Effector CD4-positive, alpha-beta T cell (primary cell): Measurements from ENCODE around the gene NIM1K.
"Not testable (repeated sequence)": the region's sequence is repeated elsewhere in the genome, so short reads cannot be mapped to it uniquely, and the experiment has no call there.

Experiments used
- DNase-seq: peaks from one replicate; pipeline ENCODE4 v3.0.0-alpha.2; 2020

Gene NIM1K

DNA sequence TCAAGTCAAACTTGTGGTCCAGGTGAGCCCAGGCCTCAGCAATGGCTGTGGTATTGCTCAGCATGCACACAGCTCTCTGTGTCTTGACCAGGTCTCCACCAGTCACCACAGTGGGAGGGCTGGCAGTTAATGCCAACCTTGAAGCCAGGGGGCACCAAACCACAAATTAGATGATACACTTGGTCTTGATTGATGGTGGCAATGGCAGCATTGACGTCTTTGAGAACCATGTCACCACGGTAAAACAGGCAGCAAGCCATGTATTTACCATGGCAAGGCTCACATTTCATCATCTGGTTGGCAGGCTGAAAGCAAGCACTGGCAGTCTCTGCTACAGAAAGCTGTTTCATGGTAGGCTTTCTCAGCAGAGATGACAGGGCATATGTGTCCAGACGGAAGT lies 40.0 kb downstream of the NIM1K start:
- DNase-seq = no peak

DNA sequence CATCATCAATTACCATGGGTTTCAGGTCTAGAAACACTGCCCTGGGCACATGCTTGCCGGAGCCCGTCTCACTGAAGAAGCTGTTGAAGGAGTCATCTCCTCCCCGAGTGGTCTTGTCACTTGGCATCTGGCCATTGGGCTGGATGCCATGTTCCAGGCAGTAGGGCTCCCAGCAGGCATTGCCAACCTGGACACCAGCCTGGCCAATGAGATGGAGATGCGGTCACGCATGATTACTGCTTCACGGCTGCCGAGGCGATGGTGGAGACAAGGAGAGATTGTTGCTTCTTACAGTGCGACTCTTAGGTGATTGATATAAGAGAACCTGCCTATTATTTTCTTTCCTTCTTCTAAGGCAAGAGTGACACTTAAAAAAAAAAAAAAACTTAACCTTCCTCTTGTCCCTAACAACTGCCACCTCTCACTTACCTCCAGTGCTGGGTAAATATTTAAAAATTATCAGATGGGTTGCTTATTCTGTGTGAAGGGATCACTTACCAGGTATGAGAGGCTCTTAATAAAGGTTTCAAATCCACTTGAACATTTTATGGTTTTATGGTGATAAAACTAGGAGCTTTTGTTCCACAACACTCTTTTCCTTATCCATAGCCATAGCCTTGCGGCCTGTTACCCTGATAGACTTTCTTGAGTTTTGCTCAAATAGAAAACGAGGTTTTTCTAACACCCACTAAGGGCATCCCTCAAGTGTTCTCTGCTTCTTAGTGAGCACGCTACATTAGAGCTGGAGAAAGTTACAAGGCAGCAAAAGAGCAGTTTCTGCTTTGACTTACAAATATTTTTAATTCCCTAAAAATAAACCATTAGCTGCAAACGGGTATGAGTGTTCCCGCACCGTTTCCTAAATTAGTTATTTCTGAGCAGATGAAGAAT lies 41.2 kb downstream of the NIM1K start:
- DNase-seq = no peak

DNA sequence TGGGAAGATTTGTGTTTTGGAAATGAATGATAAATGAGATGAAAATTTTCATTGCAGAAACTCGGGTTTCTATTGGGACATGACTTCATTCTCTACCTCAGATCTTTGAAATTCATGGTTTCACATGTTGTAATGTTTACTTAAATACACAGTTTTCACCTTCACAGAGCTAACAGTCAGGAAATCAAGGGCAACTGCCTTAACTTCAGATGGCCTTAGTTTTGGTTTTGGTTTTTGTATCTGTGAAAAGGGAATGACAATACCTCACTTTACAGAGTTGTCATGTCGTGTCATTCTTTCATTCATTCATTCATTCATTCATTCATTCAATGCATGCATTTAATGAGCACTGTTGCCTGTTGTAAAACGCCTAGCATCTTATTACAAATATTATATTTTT lies 41.9 kb downstream of the NIM1K start:
- no peak for DNase-seq

DNA sequence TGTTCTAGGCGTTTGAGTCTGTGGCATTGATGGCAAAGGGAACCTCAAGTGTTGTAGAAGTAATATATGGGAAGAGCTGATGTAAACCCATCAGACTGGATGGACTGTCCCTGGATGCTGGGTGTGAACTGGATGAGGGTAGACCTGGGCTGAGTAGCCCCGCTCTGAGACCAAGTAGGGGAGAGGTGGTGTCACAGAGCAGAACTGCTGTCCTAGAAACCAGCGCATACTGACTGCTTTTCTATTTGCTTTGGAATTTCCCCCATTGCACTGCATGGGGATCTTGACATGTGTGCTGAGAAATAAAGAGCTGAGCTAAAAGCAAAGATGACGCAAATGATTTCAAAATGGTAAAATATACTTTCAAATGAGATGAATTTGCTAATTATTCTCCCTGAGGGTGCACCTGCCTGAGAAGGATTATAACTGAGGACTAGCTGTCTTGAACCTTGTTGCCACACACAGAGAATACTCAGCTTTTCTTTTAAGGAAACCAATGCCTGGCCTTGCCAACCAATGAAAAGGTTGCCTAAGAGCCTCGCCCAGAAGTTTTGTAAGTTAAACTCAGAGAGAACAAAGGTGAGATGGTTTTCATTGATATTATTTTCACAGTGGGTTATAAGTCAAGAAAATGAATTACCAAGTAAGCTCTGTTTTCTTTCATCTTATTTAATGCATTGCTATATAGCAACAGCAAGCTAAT lies 44.8 kb downstream of the NIM1K start:
- no peak for DNase-seq

DNA sequence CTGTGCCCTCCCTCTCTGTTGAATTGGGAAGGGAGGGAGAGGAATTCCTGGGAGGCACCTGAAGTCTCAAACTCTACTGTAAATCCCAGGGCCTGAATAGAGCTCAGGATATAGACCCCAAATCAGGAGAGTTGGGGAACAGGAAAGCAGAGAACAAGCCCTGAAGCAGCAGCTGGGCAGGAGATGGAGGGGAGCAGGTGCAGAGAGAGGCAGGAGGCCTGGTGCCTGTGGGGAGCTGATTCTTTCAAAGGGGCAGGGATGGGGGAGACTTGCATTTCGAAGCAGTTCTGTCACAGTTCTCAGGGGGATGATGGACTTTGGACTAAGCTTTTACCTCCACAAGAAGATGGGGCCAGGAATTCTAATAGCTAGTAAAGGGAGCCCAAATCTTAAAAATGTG lies 50.2 kb downstream of the NIM1K start:
- DNase-seq = no peak

DNA sequence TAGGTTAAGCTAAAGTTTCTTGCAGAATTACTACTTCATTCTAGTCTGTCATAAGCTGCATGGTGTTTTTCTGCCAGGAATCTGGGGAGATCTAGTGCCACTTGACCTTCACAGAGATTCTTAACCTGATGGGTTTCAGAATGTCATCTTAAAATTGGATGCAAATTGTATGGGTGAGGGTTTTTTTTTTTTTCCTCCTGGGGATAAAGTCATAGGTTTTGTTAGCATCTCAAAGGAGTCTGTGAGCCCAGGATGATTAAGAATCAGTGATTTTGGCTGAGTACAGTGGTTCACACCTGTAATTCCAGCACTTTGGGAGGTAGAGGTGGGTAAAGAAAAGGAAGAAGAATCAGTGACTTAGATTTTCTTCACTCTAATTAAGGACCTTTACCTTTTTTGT lies 51.2 kb downstream of the NIM1K start:
- DNase-seq = no peak

DNA sequence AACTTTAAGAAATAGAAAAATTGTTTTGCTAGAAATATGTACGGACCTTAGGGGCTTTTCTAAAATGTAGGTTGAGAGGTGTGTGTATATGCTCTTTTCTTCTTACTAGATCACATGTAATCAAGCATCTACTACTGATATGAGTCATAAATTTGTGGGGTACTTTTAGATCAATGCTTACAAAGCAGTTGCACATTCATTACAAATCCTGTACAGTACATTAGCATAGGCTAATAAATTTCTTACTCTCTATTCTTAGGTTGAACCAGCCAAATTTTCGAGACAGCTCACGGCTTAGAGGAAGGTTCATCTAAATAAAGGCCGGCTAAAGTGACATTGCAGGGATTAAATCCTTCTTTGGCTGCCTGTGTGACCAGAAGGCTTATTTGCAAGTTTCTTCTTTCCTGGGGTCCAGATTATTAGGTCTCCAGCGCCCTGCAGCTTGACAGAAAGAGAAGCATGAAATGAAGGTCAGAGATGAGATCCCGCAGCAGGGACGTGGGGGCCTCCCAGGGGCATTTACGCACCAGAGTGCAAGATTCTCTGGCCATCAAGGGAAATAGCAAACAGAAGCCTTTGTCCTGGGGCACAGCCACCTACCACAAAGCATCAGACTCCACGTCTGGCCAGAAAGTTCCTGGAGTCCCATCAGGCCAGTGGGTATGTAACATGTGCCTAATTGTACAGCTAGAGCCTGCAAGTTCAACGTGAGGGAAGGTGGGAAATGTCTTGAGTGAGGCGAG lies 53.0 kb downstream of the NIM1K start:
- DNase-seq = no peak

DNA sequence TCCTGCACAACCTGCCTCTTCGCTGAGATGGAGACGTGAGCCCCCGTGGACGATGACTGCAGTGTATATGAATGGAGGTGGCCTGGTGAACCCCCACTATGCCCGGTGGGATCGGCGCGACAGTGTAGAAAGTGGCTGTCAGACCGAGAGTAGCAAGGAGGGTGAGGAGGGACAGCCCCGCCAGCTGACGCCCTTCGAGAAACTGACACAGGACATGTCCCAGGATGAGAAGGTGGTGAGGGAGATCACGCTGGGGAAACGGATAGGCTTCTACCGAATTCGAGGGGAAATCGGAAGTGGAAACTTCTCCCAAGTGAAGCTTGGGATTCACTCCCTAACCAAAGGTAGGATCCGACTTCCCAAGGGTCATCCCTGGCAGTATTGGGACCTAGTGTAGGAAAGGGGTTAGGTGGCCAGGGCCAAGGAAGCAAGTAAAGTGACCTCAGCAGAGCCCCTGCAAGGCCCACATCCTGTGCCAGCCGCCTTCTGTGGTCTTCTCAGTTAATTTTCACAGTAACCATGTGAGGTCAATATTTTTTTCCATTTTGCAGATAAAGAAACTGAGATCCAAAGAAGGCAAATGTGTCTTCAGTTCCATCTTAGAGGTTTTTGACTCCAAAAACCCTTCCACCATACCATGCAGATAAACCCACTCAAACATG lies 53.8 kb downstream of the NIM1K start:
- DNase-seq = no peak

DNA sequence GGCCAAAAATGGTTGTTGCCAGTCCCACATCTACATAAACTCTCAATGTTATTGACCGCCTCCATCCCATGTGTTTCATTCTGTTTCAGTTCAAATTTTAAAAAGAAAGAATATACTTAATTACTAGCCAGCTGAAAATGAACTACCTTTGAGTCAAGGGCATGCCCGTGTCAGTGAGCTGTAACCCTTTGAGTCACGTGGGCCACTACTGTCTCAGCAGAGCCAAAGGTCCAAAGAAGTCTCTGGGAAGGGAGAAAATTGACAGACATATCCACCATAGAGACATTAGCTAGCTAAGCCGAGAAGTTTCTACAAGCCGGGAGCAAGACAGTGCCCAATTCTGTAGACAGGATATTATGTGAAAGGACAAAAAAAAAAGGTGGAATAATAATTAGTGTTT lies 59.7 kb downstream of the NIM1K start:
- no peak for DNase-seq

DNA sequence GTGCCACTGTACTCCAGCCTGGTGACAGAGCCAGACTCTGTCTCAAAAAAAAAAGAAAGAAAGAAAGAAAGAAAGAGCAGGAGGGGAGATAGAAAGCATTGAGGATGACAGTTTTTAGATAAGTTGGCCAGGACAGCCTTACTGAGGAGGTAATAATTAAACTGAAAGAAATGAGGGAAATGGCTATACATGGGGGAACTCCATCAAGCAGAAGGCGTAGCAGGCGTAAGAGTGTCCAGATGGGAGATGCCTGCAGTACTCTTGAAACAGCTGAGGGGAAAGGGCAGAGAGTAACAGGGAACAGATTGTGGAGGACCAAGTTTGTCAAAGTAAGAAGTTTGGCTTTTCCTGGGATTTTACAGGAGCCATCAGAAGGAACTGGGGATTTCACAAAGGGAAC lies 63.7 kb downstream of the NIM1K start:
- DNase-seq = no peak

DNA sequence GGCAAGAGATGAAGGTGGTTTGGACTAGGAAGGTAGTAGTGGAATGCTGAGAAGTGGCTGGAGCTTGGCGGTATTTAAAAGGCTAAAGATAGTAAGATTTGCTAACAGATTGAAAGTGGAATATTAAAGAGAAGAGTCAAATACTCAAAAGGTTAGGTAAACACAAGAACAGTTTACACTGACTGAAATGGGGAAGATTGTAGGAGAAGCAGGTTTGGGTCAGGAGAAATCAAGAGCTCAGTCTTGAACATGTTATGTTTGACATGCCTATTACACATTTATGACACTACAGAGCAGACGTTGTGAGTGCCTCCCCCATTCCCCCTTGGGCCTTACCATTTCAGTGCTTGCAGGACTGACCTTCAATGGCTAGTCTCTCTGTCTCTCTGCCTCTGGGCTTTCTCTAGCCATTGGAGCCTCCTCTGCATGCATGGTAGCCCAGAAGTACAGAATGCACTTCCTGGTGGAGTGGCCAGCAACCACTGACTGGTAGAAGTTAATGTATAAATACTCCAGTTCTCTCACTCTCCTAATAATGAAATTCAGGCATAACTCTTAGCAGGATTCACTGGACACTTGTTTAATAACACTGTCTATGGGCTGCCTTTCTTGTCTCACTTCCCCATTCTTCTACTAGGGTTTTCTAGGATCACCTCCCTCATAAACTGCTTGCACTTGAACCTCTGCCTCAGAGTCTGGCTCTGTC lies 64.4 kb downstream of the NIM1K start:
- no peak for DNase-seq

DNA sequence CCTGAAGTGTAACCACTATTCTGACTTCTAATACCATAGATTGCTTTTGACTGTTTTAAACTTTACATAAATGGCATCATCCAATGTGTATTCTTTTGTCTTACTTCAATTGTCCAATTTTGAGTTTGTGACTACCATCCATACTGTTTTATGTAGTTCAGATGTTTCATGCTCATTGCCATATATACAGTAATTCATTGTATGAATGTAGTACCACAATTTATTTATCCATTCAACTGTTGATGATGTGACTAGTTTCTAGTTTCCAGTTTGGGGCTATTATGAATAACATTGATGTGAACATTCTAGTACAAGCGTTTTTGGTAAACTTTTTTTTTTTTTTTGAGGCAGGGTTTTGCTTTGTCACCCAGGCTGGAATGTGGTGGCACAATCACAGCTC lies 66.1 kb downstream of the NIM1K start:
- no peak for DNase-seq

DNA sequence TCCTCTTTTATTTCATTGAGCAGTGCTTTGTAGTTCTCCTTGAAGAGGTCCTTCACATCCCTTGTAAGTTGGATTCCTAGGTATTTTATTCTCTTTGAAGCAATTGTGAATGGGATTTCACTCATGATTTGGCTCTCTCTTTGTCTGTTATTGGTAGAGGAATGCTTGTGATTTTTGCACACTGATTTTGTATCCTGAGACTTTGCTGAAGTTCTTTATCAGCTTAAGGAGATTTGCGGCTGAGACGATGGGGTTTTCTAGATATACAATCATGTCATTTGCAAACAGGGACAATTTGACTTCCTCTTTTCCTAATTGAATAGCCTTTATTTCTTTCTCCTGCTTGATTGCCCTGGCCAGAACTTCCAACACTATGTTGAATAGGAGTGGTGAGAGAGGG lies 70.2 kb downstream of the NIM1K start:
- DNase-seq = not testable (repeated sequence)

DNA sequence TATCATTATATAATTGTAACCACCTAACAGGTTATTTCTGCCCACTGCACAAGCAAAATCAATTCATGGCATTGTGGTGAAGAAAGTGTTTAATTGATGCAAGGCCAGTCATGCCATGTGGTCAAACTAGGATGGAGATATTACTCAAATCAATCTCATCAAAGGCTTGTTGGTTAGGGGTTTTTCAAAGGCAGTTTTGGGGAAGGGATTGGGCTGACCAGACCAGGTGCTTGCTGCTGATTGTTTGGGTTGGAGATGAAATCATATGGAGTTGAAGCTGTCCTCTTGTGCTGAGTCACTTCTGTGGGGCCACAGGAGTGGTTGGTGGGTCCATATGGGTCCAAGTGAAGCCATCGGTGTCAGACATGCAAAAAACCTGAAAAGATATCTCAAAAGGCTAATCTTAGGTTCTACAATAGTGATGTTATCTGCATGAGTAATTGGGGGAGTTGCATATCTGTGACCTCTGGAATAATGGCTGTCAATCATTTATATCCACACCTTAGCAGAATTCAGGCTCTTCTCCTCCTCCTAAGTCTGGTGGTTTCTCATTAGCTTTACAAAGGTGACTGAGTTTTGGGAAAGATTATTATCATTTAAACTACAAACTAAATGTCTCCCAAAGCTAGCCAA lies 76.3 kb downstream of the NIM1K start:
- DNase-seq = no peak

DNA sequence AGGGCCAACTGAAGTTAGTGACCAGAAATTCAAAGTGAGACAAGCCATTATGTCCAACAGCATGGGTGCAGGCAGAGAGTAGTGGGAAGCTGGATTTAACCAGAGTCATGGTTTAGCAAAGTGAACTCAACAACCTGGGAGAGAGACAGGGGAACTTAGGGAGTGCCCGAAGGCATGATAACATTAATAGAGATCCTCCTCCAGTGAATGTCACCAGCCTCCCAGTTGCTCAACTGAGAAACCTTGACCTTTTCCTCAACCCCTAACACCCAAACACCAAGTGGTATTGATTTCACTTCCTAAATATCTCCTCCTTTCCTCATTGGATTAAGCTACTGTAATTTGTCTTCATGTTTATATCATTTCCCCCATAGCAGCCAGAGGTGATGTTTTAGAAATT lies 78.6 kb downstream of the NIM1K start:
- DNase-seq = no peak

DNA sequence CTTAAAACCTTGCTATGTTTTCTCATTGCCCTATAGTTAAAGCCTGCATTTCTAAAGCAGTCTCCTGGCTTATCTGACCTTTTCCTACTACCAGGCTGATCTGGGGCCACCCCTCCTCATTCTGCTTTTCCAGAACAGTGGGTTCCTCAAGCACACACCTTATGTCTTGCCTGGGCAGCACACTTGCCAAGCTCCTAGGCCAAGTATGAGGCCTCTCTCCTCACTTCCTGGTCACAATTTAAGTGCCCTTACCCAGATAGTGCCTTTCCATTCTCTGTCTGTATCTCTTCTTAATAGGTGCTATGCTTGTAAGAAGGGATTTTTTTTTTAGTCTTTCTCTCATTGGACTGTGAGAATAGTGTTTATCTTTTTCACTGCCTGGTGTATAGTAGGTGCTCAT lies 81.5 kb downstream of the NIM1K start:
- no peak for DNase-seq

DNA sequence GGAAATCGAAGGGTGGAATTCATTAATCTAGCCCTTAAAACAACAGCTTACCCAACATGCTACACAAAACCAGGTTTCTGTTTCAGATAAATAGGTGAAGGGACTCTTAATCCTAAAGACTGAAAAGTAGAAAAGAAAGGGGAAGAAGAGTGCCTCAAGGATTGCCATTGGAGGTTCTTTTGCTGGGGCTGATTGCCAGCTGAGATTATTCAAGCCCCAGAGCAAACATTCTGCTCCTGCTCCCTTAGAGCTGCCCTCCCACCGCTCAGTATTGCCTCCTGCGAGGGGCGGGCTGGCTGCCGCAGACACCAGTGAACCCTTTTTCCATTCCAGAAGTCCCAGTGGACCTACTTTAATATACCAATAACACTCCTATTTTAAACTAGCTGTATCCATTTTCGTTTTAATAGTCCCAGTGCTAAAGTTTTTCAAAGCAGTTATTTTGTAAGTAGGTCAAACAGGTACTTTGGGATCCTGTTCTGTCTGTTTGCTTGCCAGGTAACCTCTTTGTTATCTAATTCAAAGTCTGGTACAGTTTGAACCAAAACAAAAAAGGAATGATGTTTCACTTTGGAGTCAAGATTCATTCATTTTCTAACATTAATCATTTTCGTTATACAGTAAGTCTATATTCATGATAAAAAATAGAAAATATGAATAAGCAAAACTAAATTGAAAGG lies 82.5 kb downstream of the NIM1K start:
- no peak for DNase-seq

DNA sequence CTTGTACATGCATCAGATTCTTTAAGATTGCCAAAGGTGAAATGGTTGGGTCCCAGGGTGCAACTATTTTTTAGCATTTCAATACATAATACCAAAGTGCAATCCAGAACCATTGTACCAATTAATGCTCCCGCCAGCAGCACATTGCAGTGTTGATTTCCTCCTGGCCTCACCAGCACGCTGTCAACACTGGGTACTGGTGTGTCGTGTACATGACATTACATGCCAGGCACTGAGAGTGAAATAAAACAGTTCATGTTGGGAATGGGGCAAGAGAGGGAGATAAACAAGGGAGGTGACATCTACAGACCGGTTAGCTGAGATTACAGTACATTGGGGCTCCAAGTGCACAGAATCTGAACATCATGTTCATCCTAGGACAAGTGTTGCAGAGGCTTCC lies 83.4 kb downstream of the NIM1K start:
- DNase-seq = no peak

DNA sequence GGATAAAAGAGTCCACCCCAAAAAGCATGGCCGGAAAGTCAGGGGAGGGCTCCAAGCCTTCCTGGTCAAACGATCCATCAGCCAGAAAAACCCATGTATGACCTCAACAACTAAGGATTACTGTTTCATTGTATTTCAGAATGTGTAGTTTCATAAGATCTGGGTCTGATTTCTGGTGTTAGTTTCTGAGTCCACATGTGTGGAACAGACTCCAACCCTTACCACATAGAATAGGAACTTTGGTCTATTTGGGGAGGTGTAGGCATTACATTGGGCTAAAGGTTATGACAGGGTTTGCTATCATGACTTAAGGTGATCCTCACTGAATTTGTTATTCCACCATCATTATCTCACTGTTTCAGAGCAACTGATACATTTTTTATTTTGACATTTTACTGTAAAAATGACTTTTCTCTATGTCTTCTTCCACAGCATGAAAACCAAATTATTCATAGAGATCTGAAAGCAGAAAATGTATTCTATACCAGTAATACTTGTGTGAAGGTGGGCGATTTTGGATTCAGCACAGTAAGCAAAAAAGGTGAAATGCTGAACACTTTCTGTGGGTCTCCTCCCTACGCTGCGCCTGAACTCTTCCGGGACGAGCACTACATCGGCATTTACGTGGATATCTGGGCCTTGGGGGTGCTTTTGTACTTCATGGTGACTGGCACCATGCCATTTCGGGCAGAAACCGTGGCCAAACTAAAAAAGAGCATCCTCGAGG lies 87.7 kb downstream of the NIM1K start:
- no peak for DNase-seq

DNA sequence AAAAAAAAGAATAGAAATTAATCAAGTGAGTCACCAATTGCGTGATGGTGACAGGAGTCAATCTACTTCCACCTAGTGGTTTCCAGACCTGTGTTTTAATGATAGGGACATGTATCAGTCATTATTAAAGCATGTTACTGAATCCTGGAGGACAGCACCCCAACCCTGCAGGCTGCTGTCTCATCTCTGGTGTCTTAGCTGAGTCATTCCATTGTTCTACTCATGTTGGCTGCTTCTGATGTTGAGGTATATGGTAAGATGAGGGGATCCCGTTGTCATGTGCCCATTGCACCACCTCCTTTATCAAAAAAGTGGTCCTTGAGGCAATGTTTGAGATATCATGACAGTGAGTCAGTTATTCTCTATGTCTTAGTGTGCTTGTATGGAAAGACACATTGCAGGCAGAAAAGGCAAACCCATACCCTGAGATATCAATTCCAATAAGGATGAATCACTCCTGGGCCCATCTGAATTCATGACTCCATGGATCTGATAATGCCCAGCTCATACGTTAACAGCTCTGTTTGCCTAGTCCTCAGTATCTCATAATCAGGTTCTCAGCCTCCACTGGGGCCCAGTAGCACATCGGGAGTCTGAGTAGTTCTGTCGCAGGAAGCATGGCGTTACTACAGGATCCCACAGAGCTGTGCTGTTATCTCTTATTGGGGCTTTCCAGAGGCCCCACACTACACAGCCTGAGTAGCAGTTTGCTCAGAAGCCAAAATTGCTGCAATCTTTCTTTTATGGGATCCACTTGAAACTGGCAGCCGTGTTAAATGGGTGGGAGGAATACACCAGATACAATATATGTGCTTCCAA lies 90.0 kb downstream of the NIM1K start:
- no peak for DNase-seq
